DOHH2 (cell line): Measurements from ENCODE around the gene PEX11B.

Experiments used
- H3F3A ChIP-seq: fragments of 200-600 bp; sonication (generic), shearing (Covaris generic); 2 replicates; pipeline ENCODE4 v1.6.0; 2016; ENCODE audit warnings: antibody characterized with exemption, mild to moderate bottlenecking; ENCODE audit not compliant: control insufficient read depth, insufficient read depth
- H3K27ac ChIP-seq: fragments of 200-600 bp; sonication (generic); 2 replicates; pipeline ENCODE4 v1.5.1; 2014; ENCODE audit warnings: low read depth, mild to moderate bottlenecking, low read length, moderate library complexity
- H3K27me3 ChIP-seq: fragments of 200-600 bp; sonication (generic); 2 replicates; pipeline ENCODE4 v1.6.1; 2014; ENCODE audit warnings: mild to moderate bottlenecking, low read length, mixed read lengths; ENCODE audit not compliant: control insufficient read depth
- H3K36me3 ChIP-seq: fragments of 200-600 bp; sonication (generic); 2 replicates; pipeline ENCODE4 v1.6.1; 2014; ENCODE audit warnings: mild to moderate bottlenecking, low read length, moderate library complexity, mixed read lengths; ENCODE audit not compliant: control insufficient read depth
- H3K4me1 ChIP-seq: fragments of 200-600 bp; sonication (generic); 2 replicates; pipeline ENCODE4 v1.6.1; 2014; ENCODE audit warnings: mild to moderate bottlenecking, low read length, mixed read lengths; ENCODE audit not compliant: control insufficient read depth
- H3K4me2 ChIP-seq: fragments of 200-600 bp; sonication (generic); 2 replicates; pipeline ENCODE4 v1.6.0; 2014; ENCODE audit warnings: mild to moderate bottlenecking, low read length, moderate library complexity
- H3K4me3 ChIP-seq: fragments of 200-600 bp; sonication (generic); 2 replicates; pipeline ENCODE4 v1.5.1; 2014; ENCODE audit warnings: mild to moderate bottlenecking, low read length, mixed read lengths
- H3K79me2 ChIP-seq: fragments of 200-600 bp; sonication (generic); 2 replicates; pipeline ENCODE4 v1.6.1; 2014; ENCODE audit warnings: mild to moderate bottlenecking, low read length, mixed read lengths; ENCODE audit not compliant: control insufficient read depth
- H3K9me2 ChIP-seq: fragments of 200-600 bp; sonication (generic); replicated peaks from 2 replicates; pipeline ENCODE4 v1.6.1; 2014; ENCODE audit warnings: mild to moderate bottlenecking, low read length, mixed read lengths; ENCODE audit not compliant: control insufficient read depth
- H3K9me3 ChIP-seq: fragments of 200-600 bp; sonication (generic); 2 replicates; pipeline ENCODE4 v1.6.1; 2014; ENCODE audit warnings: antibody characterized with exemption, low read length, mixed read lengths; ENCODE audit not compliant: control insufficient read depth, insufficient read depth
- H4K20me1 ChIP-seq: fragments of 200-600 bp; sonication (generic); 2 replicates; pipeline ENCODE4 v1.6.0; 2014; ENCODE audit warnings: low read depth, mild to moderate bottlenecking, antibody characterized with exemption, low read length, moderate library complexity; ENCODE audit not compliant: control insufficient read depth, insufficient read depth
- CTCF ChIP-seq: fragments of 200-600 bp; sonication (generic); IDR thresholded peaks from one replicate; pipeline ENCODE4 v1.5.1; 2014; ENCODE audit warnings: antibody characterized with exemption, mild to moderate bottlenecking, low read depth, low read length; ENCODE audit not compliant: poor library complexity, severe bottlenecking
- EZH2phosphoT487 ChIP-seq: fragments of 200-600 bp; sonication (generic); IDR thresholded peaks from 2 replicates; pipeline ENCODE4 v1.6.1; 2017; ENCODE audit warnings: borderline replicate concordance, mild to moderate bottlenecking, antibody characterized with exemption, low read length, moderate library complexity, mixed read lengths

The PEX11B gene

GRCh38 chr1:145964328-145965118 is 46.0 kb upstream of the PEX11B start, which contains the start of the genes ANKRD34A and POLR3GL:
Gene ANKRD34A (minus strand): TSS chr1:145964575. CDS start chr1:145961759, 2,816 bp downstream.
Gene POLR3GL (plus strand): TSS chr1:145964690. CDS start chr1:145974866, 10,176 bp downstream.
- peaks cover 7% of the 10 kb centered on the region for H3K36me3 ChIP-seq
- H3K4me2 ChIP-seq, result peak within 1 kb of the TSS; percentile 98
- H3K4me3 ChIP-seq, result peak within 1 kb of the TSS; percentile 81
- H3K9me3 ChIP-seq, result no peaks in the 10 kb centered on the region; the same call in 1 of the 2 replicates
- H4K20me1 ChIP-seq, result no peaks in the 10 kb centered on the region
- H3K9me2 ChIP-seq, result no peaks in the 10 kb centered on the region
- H3K79me2 ChIP-seq, result peaks cover 27% of the 10 kb centered on the region
- H3K4me1 ChIP-seq, result peaks cover 50% of the 10 kb centered on the region
- no peaks in the 10 kb centered on the region for H3K27me3 ChIP-seq
- H3K27ac ChIP-seq, result peak within 1 kb of the TSS; percentile 66
- peaks cover 14% of the 10 kb centered on the region for H3F3A ChIP-seq
- TF ChIP-seq CTCF, result no peak
- no peak for TF ChIP-seq EZH2phosphoT487

- no peak for TF ChIP-seq CTCF
- no peak for TF ChIP-seq EZH2phosphoT487
- Histone ChIP-seq H3K4me3 (peak overlapping the region; percentile 81), H3K9me2 (no peaks in the 10 kb centered on the region), H3K4me1 (peaks cover 61% of the 10 kb centered on the region), H3K27me3 (no peaks in the 10 kb centered on the region), H3K27ac (peak overlapping the region; percentile 66), H3K36me3 (peaks cover 7% of the 10 kb centered on the region), H3F3A (peaks cover 25% of the 10 kb centered on the region), H3K4me2 (peak overlapping the region; percentile 98), H3K79me2 (peaks cover 27% of the 10 kb centered on the region), H3K9me3 (no peaks in the 10 kb centered on the region; the same call in 1 of the 2 replicates), H4K20me1 (no peaks in the 10 kb centered on the region)
These were observed 44.9 kb upstream of the PEX11B start for GRCh38 chr1:145963265-145964019.

GRCh38 chr1:145962157-145963102 is 43.9 kb upstream of the PEX11B start:
- no peak for TF ChIP-seq EZH2phosphoT487
- TF ChIP-seq CTCF, result no peak
- peak overlapping the region; percentile 66 for H3K27ac ChIP-seq
- peaks cover 66% of the 10 kb centered on the region for H3K4me1 ChIP-seq
- H3F3A ChIP-seq, result peaks cover 28% of the 10 kb centered on the region
- H3K27me3 ChIP-seq, result no peaks in the 10 kb centered on the region
- peaks cover 3% of the 10 kb centered on the region for H3K36me3 ChIP-seq
- peak overlapping the region; percentile 98 for H3K4me2 ChIP-seq
- no peaks in the 10 kb centered on the region for H4K20me1 ChIP-seq
- peak overlapping the region; percentile 81 for H3K4me3 ChIP-seq
- peaks cover 25% of the 10 kb centered on the region for H3K79me2 ChIP-seq
- no peaks in the 10 kb centered on the region for H3K9me3 ChIP-seq
- no peaks in the 10 kb centered on the region for H3K9me2 ChIP-seq
